ENCODE measurements around the gene RALBP1.
"Not testable (repeated sequence)": the region's sequence is repeated elsewhere in the genome, so short reads cannot be mapped to it uniquely, and the experiment has no call there.

The RALBP1 gene

DNA sequence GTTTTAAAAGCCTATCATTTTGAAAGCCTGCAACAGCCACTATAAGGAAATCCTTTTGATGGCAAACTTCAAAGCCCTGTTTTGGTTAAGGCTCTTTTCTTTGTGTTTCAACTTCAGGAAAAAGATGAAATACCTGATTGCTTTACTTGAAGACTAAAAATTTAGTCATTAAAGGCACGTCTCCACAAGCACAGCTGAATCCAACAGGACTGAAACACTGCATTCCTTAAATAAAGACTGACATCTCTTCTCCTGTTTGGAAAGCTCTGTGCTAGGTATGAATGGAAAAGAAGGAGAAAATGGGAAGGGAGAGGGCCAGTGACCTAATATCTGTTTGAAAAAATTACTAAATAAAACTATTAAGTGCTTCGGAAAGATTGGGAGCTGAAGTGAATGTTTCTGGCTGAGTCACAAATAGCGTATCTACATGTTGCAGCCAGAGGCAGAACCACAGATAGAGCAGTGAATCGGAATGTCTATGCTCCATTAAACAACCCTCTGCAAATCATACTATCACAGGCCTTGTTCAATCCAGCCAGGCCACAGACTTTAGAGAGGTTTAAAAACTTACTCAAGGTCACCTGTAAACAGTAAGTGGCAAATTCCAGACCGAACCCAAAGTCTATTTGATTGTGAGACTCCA is 21.1 kb upstream of the RALBP1 start:
- DNase-seq (ENCODE audit: low read depth in 3 of 3, low spot score in 1 of 3), result no peak

DNA sequence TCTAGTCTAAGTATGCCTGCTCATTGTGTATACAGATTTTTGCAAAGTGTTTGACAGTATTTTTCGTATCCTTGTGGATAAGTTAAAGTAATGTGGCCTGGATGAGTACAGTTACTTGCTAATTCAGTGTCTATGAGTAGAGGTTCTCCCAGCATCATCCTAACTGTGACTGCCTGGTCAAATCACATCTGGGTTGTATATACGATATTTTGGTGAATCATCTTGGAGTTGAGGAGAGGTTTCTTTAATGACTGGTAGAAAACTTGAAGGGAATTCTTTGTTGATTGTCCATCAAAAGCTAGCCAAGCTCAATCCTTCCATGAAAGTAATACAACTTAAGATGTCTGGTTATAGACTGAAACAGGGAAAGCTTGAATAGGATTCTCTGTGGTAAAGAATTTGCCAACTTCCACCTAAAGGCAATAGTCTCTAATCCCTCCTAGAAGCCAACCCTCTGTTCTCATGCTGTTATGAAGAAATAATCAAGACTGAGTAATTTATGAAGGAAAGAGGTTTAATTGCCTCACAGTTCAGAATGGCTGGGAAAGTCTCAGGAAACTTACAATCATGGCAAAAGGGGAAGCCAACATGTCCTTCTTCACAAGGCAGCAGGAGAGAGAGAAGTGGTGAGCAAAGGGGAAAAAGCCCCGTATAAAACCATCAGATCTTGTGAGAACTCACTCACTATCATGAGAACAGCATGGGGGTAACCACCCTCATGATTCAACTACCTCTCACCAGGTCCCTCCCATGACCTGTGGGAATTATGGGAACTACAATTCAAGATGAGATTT is 19.4 kb upstream of the RALBP1 start:
- no peak for DNase-seq (ENCODE audit: low read depth in 3 of 3, low spot score in 1 of 3)

DNA sequence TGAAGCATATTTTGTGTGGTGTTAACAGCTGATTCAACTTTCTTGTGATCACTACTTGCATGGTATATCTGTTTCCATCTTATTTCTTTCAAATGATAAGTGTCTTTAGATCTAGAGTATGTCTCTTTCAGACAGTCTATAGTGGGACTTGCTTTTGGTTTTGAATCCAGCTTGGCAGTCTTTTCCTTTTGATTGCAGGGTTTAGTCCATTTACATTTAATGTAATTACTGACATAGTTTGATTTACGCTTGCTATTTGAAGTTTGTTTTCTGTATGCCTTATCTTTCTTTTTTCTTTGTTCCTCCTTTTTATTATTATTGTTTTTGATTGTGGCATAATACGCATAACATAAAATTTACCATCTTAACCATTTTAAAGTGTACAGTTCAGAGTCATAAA is 9.2 kb upstream of the RALBP1 start:
- DNase-seq (ENCODE audit: low read depth in 3 of 3, low spot score in 1 of 3), result no peak

DNA sequence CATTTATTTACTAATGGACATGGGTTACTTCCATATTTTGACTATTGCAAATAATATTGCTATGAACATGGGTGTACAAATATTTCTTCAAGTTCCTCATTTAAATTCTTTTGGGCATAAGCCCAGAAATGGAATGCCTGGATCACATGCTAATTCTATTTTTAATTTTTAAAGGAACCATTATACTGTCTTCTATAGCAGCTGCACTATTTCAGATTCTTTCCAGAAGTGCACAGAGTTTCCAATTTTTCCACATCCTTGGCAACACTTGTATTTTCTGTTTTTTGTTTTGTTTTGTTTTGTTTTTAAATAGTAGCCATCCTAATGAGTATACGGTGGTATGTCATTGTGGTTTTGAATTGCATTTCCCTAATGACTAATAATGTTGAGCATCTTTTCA is 8.5 kb upstream of the RALBP1 start:
- DNase-seq (ENCODE audit: low read depth in 3 of 3, low spot score in 1 of 3), result no peak

DNA sequence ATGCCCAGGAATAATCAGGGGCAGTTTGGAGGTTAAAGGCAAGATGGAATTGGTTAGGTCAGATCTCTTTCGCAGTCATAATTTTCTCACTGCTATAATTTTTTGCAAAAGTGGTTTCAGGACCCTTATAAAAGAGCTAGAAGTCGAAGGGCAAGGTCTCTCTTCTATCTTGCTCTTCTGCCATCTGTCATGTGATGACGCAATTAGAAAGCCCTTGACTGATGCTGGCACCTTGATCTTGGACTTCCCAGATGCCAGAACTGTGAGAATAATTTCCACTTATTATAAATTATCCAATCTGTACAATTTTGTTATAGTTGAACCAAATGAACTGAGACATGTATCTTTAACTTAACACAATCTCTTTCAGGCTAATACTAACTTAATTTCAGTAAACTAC is 6.3 kb upstream of the RALBP1 start:
- DNase-seq (ENCODE audit: low read depth in 3 of 3, low spot score in 1 of 3), result no peak

DNA sequence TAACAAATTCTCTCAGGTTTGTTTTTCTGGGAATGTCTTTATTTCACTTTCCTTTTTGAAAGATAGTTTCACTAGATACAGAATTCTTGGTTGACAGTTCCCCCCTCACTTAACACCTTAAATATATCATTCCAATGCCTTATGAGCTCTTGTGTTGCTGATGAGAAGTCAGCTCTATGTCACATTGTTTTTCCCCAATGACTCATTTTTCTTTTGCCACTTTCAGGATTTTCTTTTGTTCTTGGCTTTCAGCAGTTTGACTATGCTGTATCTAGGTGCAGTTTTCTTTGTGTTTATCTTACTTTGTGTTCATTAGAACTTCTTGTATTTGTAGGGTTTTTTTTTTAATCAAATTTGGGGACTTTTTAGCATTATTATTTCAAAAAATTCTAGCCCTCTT is 5.6 kb upstream of the RALBP1 start:
- DNase-seq (ENCODE audit: low read depth in 3 of 3, low spot score in 1 of 3), result no peak

DNA sequence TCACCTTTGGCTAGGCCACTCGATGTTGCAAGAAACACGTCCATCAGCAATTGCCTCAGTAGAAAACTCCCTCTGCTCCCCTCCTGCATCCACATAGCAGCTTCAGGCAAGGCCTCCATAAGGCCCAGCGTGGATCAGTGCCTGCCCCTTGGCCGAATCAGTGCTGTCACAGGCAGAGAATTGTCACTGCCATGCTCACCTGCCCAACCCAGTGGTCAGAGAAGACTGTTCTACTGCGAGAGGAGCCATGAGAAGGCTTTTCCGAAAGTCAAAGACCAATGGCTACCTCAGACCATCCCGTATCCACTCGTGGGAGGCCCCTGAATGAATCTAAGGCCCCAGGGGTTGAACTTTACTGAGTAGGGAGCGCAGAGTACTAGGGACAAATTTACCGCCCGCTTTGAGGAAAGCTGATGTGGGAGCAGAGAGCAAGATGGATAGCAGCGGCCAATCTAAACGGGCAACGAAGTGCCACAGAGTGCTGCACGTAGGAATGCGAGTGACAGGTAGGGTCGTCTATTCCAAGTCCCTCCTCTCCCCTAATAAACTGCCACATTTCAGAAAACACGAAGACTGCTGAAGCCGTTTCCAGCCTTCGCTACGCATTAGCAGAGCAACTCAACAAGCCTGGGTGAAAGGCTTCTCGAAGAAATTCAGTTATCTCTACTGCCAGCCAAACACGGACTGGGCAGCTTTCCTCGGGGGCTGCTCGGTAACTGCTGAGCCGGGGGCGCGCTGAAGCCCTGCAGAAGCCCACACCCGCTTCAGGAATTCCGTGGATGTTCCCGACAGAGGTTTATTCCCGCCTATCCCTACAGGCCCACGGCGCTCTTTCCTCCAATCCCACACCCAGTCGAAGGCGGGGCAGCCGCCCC is 968 bp upstream of the RALBP1 start:
- no peak for DNase-seq (ENCODE audit: low read depth in 3 of 3, low spot score in 1 of 3)

DNA sequence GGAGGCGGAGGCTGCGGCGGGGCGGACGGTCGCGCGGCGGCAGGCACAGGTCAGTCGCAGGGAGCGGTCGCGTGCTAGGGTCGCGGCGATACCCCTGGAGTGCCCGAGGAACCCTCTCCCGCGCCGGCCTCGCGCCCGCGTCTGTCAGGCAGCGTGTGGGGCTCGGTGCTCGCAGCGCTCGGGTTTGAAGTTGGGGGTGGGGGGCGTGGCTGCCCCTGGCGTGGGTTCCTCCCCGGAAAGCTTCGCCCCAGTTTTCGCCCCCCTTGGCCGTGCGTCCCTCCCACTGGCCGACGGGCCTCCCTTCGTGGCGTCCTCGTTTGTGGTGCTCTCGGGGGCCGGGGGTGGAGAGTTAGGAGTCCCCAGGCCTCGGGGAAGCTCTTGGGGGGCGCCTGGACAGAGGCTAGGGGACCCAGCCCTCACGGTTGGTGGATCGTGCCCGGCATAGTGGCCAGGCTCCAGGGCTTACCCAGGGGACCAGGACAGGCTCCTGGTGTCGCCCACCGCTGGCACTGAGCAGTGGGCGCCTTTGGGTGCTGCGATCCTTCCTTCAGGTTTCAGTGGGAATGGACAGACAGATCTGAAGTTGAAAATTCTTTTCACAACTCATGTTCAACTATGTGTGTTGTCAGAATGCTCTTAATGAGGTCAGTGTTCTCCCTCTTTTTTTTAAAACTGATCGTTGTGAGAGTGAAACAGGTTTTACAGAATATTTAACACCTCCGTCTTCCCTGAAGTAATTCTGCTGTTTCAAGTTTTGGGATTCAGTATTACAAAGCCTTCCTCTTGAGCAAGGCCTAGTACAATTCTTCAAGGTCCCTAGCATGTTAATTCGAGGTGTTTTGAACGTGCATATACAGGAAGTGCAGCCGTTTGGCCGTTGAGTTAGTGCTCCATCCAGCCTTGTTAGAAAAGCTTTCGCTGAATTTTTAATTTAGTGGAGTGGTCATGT is 604 bp downstream of the RALBP1 start:
- DNase-seq (ENCODE audit: low read depth in 3 of 3, low spot score in 1 of 3), result peak in 2 of 3 donors; percentile 14 to 31

DNA sequence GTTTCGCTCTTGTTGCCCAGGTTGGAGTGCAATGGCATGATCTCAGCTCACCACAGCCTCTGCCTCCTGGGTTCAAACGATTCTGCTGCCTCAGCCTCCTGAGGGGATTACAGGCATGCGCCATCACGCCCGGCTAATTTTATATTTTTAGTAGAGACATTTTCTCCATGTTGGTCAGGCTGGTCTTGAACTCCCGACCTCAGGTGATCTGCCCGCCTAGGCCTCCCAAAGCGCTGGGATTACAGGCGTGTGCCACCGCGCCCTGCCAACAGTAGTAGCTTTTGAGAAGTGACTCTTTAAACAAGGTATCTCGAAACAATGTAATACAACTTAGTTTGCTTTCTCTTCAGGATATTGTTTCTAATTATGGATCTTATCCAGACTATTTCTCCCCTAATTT is 1.6 kb downstream of the RALBP1 start:
- not testable (repeated sequence) for DNase-seq (ENCODE audit: low read depth in 3 of 3, low spot score in 1 of 3)

DNA sequence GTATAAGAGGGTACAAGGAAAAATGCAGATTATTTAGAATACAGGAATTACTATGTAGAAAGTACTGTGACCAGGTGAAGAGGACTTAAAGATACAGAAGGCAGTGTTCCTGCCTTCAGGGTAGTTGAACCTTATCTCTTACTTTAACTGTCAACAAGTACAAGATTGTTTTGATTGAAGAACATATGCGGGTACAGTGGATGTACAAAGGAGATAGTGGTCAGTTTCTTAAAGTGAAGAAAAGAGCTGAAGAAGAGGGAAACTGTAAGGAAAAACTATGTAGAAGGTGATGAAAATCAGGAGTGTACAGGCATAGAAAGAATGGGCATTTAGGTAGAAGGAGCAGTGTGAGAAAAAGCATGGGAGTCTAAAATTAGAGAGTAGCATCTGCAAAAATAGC is 2.2 kb downstream of the RALBP1 start:
- no peak for DNase-seq (ENCODE audit: low read depth in 3 of 3, low spot score in 1 of 3)

DNA sequence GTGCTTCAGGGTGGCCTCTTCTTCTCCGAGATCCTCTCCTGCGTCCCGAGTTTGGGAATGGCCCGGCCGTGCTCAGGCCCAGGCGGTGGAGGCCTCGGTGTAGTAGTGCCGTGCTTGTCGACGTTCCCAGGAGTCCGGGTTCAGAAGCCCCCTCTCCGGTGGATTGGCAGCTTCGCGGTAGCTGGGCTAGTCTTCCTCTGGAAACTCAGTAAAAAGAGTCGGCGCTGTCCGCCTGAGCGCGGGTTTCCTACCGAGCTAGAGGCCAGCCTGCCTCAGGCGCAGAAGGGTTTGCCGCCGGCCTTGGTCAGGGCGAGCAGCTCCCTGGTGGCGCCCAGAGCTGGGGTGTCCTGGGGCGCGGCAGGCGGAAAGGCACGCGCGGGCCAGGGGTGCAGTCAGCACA is 3.2 kb downstream of the RALBP1 start:
- no peak for DNase-seq (ENCODE audit: low read depth in 3 of 3, low spot score in 1 of 3)

DNA sequence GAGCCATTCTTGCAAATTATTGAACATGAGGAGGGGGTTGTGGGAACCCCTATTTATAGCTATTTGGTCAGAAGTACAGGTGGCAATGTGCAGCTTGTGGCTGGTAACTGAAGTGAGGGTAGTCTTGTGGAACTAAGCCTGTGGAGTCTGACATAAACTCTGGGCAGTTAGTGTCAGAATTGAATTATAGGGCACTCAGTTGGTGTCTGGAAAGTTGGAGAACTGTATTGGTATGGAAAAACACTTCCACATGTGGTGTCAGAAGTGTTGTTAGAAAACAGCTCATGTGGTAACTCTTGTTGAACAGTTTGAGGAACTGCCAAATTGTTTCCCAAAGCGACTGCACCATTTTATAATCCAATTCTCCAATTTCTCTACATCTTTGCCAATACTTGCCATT is 7.5 kb downstream of the RALBP1 start:
- DNase-seq (ENCODE audit: low read depth in 3 of 3, low spot score in 1 of 3), result no peak

DNA sequence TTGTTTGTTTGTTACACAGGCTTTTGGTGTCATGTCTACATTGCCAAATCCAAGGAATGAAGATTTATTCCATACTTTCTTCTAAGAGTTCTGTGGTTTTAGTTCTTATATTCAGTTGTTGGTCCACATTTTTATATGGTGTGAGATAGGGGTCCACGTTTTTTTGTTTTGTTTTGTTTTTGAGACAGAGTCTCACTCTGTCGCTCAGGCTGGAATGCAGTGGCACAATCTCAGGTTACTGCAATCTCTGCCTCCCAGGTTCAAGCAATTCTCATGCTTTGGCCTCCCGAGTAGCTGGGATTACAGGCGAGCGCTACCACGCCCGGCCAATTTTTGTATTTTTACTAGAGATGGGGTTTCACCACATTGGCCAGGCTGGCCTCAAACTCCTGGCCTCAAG is 8.2 kb downstream of the RALBP1 start:
- no peak for DNase-seq (ENCODE audit: low read depth in 3 of 3, low spot score in 1 of 3)

DNA sequence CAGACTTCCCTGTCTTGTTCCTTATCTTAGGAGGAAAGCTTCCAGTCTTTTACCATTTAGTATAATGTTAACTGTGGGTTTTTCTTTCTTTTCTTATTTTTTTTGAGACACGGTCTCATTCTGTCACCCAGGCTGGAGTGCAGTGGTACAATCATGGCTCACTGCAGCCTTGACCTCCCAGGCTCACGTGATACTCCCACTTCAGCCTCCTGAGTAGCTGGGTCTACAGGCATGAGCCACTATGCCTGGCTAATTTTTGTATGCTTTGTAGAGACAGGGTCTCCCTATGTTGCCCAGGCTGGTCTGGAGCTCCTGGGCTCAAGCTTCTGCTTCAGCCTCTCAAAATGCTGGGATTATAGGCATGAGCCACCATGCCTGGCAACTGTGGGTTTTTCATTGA is 9.5 kb downstream of the RALBP1 start:
- not testable (repeated sequence) for DNase-seq (ENCODE audit: low read depth in 3 of 3, low spot score in 1 of 3)

DNA sequence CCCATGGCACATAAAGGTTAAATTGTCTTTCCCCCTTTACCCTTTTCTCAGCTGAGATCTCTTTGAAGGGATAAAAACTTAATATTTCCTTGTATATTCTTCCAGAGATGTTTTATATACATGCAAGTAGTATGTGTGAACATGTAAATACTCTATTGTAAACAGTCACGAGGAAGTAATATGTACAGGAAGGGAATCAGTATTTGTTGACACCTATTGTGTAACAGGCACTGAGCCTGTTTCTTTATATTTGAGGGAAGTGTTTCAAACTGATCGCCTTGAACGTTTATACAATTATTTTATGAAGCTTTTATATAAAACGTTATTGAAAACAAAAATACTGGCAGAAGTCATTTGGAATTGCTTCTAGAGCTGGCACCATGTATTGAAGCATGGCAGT is 13.2 kb downstream of the RALBP1 start:
- no peak for DNase-seq (ENCODE audit: low read depth in 3 of 3, low spot score in 1 of 3)

DNA sequence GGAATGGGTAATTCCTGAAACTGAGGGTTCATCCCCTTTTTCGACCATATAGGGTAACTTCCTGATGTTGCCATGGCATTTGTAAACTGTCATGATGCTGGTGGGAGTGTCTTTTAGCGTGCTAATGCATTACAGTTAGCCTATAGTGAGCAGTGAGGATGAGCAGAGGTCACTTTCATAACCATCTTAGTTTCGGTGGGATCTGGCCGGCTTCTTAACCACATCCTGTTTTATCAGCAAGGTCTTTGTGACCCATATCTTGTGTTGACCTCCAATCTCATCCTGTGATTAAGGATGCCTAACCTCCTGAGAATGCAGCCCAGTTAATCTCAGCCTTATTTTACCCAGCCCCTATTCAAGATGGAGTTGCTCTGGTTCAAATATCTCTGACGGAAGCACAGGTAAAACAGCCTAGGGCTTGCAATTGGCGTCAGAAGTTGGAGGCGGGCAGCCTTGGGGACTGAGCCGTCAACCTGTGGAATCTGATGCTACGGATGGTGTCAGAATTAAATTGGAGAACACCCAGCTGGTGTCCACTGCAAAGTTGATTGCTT is 19.5 kb downstream of the RALBP1 start:
- no peak for DNase-seq (ENCODE audit: low read depth in 3 of 3, low spot score in 1 of 3)

DNA sequence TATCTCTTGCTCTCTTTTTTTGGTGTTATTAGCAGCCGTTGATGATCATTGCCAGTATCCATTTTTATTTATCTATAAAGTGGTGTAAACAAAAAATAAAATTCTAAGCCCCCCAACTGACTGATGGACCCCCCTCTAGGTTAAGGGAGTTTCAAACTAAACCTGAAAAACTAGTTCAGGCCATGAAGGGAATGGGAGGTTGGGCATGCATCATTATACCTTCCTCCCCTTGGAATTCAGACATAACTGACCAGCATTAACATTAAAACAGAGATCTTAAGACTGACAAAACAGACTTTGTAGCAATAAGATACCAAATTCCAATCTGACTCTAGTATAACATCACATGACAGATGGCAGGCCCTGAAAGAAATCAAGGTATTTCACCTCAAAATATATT is 20.2 kb downstream of the RALBP1 start:
- no peak for DNase-seq (ENCODE audit: low read depth in 3 of 3, low spot score in 1 of 3)

DNA sequence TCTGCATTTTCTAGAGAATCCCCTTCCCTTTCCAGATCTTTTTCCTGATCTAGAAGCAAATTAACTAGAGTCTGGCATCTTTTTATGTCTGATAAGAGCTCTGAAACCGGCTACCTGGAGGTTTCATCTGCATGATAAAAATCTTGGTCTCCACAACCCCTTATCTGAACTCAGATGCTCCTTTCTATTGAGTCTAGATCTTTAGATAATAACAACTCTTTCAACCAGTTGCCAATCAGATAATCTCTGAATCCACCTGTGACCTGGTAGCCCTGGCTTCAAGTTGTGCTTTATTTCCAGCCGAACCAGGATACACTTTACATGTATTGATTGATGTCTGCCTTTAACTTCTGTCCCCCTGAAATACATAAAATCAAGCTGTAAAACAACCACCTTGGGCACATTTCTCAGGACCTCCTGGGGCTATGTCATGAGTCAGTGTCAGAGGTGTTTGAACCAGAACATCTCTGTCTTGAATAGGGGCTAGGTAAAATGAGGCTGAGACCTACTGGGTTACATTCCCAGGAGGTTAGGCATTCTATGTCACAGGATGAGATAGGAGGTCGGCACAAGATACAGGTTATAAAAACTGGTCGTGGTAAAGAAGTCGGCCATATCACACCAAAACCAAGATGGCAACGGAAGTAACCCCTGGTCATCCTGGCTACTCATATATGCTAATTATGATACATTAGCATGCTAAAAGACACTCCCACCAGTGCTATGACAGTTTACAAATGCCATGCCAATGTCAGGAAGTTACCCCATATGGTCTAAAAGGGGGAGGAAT is 20.8 kb downstream of the RALBP1 start:
- DNase-seq (ENCODE audit: low read depth in 3 of 3, low spot score in 1 of 3), result no peak

DNA sequence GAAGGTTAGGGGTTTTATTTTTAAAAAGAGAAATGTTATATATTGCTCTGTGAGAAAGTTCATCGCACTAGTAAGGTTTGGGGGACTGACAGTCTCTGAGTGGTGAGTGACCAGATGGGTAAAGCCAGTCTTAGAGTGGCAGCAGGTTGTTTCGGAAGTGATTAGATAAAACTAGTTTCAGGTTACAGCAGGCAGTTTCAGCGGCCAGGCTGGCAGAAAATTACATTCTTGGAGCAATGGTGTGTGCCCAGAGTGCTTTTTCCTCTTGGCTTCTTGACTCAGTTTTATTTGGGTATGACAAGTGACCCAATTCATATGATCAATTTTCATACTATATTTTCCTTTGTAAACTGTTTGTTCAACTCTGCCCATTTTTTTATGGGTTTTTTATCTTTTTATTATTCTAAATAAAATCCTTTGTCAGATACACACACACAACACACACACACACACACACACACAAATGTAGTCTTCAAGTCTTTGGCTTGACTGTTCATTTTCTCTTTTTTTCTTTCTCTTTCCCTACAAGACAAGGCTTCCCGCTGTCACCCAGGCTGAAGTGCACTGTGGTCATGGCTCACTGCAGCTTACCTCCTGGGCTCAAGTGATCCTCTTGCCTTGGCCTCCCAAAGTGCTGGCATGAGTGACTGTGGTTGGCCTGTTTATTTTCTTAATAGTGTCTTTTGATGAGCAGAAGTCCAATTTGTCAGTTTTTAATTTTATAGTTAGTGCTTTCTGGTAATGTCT is 30.9 kb downstream of the RALBP1 start:
- no peak for DNase-seq (ENCODE audit: low read depth in 3 of 3, low spot score in 1 of 3)
